NCI-H128 (cell line): Measurements from ENCODE around the gene GLI3.

Source experiments
- DNase-seq: peaks from one replicate; lab custom pipeline; 2025; ENCODE audit not compliant: unreplicated experiment; lab: John Stamatoyannopoulos, UW

The GLI3 gene

DNA sequence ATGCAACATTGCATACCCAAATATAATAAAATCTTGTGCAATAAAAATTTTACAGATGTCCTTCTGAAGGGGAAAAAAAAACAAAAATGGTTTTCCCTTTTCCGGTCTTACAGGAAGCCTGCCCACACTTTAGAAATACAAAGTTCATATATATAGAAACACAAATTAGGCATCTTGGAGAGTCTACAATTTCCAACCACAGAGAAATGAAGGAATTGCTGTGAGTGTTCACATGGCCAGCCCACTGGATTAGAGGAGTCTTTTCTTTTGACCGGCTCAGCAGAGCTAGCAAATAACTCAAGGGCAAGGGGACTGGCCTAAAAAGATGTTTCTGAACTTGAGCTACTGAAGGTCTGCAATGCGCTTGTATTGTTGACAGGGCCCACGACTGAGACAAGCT, 92.4 kb downstream of the GLI3 start:
- DNase-seq: no peak

DNA sequence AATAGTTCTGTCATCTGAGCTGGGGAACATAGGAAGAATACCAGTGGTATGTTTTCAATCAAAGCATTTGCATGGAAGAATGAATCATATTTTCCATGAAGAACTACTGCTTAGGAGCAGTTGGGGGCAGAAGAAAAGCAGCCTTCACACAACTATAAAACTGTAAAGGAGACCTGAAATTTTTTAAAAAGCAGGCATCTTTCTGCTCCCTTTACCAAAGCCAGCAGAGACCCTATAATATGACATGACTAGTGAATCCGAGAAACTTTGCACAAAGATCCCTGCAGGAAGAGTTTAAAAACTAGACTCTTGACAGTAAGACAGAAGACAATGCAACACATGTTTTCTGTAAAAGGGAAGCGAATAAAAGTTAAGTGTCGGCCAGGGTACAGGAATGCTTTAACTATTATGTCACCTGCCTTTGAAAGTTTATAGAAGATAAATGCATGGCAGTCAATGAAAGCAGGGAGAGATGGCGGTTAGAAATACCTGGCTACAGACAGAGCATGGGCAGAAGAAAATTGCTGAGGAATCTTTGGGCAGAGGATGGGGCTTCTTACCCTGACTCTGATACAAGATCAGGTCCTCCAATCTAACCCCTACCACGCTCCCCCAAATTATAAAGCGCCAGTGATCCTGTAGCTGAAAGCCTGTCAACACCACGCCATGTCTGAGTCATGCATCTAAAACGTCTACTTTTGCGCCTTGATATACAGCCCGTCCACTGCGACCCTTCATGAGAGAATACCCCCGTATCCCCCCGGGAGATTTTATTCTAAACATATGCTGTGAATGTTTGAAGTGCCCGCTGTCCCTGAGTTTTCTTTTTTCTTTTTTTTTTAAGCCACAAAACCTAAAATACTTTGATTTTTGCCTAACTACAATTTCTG, 93.1 kb downstream of the GLI3 start:
- no peak for DNase-seq

DNA sequence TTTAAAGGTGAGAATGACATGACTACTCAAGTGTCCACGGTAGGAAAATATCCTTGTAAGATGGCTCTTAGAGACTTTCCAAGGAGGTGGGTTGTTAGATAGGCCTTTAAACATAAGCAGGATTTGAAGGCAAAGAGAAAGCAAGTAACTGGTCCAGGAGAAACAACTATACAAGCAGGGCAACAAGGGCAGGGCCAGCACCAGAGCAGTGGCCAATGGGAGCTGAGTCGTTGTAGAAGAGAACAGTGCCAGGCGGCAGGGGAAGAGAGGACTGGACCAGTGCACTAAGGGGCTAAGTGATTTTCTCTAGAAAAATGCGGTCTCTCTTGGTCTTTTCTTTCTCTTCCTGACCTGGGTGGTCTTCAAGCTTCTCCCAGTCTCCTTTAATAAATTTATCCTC, 94.9 kb downstream of the GLI3 start:
- DNase-seq: no peak

GRCh38 chr7:42139751-42140150, 97.3 kb downstream of the GLI3 start:
- DNase-seq: no peak

DNA sequence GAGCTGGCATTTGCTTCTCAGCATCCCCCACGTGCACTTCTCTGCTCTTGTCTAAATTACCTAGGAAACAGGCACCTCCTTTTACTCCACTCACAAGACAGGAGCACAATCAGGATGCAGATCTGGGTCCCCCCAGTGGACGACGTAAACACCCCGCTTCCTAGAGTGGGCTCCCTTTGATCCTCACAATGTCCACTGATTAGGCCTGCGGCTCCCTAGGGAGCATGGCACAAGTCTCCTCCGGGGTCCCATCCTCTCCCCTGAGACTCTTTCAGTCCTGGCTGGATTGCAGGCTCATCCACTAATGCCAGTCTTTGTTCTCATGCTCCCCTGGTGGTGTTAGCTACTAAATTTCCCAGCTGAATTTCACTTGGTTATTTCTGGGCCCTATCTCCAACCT, 98.3 kb downstream of the GLI3 start:
- DNase-seq: no peak

GRCh38 chr7:42137941-42138340, 99.1 kb downstream of the GLI3 start:
- no peak for DNase-seq

DNA sequence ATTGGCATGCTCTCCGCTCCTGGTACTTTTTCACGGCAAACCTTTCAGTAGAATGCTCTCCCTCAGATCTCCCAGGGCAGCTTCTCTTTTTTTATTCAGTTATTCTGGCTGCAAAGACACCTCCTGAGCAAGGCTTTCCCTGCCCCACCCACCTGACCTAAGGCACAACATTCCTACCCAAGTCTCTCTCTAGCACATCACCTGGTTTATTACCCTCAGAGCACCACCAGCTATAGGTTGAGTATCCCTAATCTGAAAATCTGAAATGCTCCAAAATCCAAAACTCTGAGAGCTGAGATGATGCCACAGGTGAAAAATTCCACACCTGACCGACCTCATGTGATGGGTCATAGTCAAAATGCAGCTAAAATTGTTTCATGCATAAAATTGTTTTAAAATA, 99.6 kb downstream of the GLI3 start:
- no peak for DNase-seq

- no peak for DNase-seq
Measured at GRCh38 chr7:42135728-42136127, 101.3 kb downstream of the GLI3 start.

DNA sequence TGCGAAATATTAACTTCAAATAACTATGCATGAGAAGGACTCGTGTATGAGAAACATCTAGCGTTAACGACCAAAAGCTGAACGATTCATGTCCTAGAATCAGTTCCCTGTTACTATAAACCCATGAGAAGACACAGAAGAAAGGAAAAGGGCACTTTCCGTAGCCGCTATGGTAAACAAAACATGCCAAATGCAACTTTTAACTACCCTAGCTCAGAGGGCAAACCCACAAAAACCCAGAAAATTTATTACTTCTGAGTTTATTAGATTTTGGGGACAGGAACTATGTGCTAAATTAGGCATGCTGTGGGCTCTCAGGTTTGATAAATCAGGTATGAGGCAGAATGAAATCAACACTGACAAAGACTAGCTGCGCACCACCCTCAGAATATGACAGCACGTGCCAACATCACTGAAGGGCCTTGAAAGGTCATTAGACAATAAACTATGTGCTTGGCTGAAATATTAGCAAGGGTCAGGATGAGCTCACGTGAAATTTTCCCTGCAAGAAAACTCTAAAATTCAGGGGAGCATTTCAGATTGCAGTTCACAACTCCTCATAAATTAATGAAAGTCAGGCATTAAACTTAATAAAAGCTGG, 102.6 kb downstream of the GLI3 start:
- no peak for DNase-seq

DNA sequence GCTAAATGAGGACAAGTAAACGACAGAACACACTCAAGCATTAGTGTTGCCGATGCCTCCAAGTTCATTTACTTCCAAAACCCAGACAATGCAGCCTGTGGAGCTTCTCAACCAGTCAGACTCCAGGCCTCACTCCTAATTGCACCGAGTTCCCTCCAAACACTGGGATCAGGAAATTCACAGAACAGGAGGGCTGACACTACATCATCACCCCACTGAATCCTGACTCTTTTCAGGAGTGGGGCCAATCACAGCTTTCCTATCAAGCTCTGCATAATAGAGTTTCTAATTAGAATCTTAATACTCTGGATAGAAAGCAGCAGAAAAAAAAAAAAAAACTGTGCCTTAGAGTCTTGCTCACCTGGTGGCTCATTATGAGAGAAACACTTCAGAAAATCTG, 103.7 kb downstream of the GLI3 start:
- no peak for DNase-seq

DNA sequence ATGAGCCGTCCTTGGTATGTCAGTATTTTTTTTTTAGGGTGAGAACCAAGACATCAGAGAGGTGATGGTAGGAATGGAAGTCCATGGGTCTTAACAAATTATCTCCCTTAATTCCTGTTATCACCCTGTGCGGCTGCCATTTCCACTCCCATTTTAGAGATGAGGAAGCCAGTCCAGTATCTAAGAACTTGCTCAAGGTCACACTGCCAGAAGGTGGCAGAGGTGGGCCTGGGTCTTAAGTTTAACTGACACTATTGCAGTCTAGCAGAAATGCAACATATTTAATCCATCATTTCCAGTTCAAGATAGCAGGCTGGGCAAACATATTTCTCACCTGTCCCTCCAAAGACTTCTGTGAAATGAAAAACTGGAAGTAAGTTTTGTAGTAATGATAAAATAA, 108.3 kb downstream of the GLI3 start:
- DNase-seq: no peak

DNA sequence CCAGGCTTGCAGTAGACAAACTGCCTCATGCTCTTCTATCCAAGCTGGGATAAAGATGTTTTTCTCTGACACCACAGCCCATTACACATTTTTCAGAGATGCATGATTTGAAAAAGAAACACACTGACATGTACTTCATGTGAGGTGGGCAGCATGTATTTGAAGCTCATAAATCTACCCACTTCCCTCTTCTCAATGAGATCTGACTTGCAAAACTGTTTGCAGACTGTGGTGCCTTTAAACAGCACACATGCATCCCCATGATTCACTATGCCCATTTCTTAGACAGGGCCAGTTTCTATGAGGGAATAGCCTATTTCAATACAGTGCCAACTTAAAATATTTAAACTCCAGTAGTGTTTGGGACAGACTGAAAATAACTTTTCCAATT, 109.8 kb downstream of the GLI3 start:
- DNase-seq: no peak

DNA sequence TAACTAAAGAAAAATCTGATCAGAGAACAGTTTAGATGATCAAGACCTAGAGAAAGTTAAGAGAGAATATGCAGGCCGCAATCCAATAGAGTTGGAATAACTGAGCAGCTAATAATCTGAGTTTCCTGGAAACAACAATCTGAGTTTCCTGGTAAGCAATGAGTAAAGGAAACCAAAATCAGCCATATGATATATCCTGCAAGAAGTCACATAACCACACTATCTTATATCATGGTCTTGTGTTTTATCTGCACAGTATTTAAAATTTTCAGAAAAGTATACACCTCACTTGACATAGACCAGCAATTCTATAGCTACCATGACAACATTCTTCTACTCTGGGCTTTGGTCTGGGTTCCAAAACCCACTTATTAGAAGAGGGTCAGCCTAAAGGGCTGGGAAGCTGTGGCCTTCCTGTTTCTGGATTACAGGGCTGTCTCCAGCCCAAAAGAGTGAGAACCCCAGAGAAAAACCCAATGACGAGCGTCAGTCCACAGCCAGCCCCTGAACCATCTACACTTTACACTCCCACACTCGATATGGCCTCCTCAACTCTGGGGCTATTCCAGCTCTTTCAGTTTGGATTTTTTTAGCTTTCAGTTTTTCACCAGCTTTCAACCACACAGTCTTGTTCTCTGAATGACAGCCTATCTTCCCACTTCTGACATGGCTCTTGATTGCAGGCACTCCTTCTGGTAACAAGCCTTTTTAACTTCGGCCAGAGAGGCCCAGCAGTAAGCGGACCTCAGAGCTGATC, 110.4 kb downstream of the GLI3 start:
- DNase-seq: no peak

DNA sequence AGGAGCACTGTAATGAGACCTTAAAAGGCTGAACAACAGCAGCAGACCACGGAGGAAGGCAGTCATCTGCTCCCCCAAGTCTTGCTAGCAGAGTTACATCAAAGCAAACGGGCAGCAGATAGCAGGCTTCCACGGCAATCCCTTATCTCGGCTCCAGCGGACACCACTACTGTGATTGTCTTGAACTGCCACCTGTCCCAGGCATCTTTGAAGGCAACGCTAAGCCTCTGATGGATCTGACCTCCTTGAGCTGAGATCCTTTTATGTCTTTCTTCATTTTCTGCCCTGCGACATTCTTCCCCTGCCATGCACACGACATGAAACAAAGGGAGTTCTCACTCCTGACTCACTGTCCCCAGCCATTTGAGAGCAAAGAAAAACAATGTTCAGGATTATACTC, 111.7 kb downstream of the GLI3 start:
- no peak for DNase-seq

- no peak for DNase-seq
Measured at GRCh38 chr7:42123716-42124115, 113.3 kb downstream of the GLI3 start.

DNA sequence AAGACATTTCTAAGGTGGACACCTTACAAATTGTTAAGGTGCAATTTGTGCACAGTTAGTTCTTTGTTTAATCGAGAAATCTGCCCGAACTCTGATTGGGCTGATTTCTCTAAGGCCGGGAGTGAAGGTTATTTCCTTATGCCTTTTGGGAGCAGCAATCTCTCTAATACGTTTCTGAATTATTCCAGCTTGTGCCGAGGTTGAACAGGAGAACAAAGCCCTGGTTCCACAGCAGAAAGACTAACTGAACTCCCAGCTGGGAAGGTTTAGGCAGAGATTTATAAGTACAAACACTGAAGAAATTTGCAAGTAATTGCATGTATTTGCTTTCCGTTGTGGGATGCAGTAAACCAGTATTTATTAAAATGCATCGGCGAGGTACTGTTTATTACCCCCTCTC, 116.8 kb downstream of the GLI3 start:
- no peak for DNase-seq

DNA sequence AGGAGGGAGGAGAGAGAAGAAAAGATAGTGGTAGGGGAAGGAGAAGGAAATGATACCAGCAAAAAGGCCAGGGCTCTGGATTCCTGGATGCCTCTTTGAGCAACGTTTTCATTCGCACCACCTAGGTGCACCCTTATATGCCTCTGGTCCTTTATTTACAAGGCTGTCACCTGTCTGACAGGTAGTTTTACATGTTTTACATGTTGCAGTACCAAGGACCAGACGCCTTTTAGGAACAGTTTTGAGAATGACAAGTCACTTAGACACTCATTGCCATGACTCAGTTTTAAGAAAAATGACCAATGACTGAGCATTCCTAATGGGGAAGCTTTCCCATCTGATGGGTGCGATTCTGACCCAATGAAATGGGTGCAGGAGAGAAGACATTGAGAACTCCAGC, 119.8 kb downstream of the GLI3 start:
- DNase-seq: no peak

DNA sequence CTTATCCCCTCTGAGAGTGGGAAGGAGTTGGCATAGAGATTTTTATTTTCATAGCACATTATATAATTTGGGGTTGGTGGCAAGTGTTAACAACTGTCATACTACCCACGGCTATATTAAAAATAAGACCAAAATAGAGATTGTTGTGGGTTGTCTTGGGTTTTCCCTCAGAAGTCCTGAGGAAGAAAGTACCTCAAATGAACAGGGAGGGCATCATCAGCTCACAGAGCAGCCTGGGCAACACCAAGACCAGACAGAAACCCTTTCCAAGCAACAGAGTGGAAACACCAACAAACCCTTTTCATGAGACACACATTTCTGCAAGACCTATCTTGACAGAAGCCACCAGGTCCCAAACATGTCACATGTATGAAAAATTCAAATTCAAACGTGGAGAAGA, 121.2 kb downstream of the GLI3 start:
- DNase-seq: no peak

GRCh38 chr7:42110333-42110732, 126.7 kb downstream of the GLI3 start:
- no peak for DNase-seq

- DNase-seq: no peak
Measured at GRCh38 chr7:42108803-42109528, 128.0 kb downstream of the GLI3 start.

DNA sequence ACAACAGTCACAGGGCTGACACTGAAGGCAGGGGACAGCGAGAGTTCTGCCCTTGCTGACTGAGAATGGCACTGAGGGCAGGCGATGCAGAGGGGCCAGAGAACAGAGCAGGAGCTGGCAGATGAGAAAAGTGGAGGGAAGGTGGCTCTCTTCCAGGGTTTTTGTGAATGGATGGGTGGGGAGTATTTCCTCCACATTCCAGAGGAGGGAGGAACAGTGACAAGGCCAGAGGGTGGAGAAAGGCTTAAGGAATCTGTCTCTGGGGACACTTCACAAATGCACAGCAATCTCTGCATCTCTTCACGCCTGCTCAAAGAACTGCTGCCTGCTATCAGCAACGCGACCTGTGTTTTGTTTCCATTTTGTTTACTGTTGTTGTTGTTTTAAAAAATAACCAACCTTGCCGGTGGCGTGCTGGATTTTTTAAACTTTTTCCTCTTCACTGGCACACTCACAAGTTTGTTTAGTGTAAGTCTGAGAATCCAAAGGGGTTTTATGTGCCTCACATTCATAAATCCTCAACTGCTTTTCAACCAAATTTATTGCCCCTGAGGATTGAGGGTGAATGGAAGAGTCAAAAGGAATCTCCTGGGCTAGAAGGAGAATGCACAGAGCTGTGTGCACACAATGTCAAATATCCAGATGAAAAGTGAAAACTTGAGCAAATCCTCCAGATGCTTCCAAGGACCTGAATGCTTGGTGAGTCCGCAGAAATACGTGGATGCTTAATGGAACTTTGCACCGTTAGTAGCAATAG, 129.3 kb downstream of the GLI3 start:
- DNase-seq: no peak
